Esophagus muscularis mucosa (tissue), 2 donors: Measurements from ENCODE around the gene KLC1.

Experiments
- POLR2A ChIP-seq: fragments of 450-650 bp; IDR thresholded peaks from one replicate; pipeline ENCODE4 v1.6.1; 2017; ENCODE audit warnings: antibody characterized with exemption, moderate library complexity, mild to moderate bottlenecking, low read depth
- POLR2AphosphoS5 ChIP-seq, 2 donors: sonication (generic); formaldehyde crosslinking; IDR thresholded peaks; one replicate each; pipeline ENCODE4 v1.6.1; 2017; ENCODE audit warnings: antibody characterized with exemption in 2 of 2

DNA sequence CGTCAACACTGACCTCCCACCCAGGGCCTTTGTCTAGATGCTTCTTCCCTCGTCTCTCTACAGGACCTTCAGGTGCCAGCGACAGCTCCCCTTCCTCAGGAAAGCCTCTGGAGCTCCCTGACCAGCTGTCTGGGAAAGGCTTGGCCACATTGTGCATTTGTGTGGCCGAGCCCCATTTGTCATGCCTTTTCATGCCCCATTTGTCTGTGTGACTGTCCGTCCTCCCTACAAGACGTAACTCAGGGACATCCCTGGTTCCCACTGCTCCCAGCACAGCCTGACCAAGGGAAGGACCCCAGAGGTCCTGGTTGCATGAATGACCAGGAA lies 110.4 kb downstream of the KLC1 start:
- TF ChIP-seq POLR2AphosphoS5 (IDR thresholded peaks at IDR 0.05), result no peak
- TF ChIP-seq POLR2A, result no peak
